Embryonic facial prominence (tissue), 1 donor: ENCODE results near the gene CDR2L.
"Not testable (repeated sequence)": the region's sequence is repeated elsewhere in the genome, so short reads cannot be mapped to it uniquely, and the experiment has no call there.

Experiments used
- DNase-seq: peaks from one replicate; pipeline ENCODE4 v3.0.0-alpha.2; 2016; ENCODE audit errors: extremely low spot score

CDR2L gene

DNA sequence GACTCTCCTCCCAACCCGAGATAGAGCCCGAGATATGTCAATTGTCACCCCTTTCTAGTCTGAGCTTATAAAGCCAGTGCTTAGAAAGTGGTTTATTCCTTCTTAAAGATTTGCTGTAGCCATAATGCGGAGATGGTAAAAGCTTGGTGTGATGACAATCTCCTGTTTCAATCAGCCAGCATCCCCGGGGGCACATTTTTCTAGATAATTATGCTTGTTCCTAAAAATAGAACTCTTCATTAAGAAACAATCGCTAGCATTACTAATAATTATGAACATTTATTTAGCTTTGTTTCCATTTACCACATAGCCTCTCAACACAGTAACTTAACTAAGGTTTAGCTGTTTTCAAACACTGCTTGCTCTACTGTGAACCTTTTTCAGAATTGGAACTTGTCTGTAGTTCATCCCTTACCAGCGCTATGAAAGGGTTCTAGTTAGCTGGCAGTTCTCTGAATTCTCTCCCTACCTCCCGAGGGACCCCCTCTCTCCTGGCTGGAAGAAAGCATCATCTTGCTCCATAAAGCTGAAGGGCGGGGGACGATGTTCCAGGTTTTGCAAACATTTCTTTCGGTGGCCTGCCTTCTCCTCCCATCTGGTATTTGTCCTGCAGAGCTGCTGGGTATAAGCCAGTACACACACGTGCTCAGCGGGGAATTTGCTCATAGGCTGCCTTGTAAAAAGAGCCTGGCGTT, 24.1 kb downstream of the CDR2L start:
- DNase-seq = peak; percentile 64

DNA sequence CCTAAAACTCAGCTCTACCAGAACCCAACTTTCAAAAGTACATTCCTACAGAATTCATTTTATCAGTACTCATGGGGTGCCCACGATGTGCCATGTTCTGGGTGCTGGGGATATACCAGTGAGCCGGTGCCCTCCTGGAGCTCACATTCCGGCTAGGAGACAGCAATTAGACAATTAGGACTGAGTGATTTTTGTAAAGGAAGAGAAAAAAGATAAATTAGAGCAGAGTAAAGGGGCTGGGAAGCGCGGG, 24.6 kb downstream of the CDR2L start:
- no peak for DNase-seq

DNA sequence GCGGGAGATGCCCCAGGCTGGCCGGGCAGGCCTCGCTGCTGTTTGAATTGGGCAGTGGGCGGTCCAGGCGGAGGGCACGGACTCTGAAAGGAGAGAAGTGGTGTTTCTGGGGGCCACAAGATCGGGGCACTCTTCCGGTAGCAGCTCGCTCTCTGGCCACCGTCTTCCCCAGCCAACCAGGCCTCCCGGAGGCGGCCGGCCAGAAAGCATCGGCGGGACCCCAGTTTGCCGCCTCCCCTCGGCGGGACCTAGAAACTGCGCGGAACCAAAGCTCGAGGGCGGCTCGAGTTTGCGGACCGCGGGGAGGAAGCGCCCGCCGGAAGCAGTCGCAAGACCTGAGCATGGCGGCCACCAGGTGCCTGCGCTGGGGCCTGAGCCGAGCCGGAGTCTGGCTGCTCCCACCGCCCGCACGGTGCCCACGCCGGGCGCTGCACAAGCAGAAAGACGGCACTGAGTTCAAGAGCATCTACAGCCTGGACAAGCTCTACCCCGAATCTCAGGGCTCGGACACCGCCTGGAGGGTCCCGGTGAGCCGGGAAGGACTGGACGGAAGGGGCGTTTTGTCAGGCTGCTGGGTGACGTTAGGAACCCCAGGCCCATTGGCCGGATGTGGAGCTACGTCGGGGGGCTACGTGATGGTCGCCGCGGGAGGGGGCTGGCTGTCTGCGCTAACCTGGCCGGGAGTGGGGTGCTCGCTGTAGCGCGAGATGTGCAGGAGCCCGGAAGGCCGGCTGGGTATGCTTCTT, 25.1 kb downstream of the CDR2L start, which contains the start of gene MRPL58:
Gene MRPL58, plus strand, starts transcription at position 325 of the 746 bp plus-strand sequence. Its CDS starts 17 bp downstream, at position 342.
- peak; percentile 62 for DNase-seq

DNA sequence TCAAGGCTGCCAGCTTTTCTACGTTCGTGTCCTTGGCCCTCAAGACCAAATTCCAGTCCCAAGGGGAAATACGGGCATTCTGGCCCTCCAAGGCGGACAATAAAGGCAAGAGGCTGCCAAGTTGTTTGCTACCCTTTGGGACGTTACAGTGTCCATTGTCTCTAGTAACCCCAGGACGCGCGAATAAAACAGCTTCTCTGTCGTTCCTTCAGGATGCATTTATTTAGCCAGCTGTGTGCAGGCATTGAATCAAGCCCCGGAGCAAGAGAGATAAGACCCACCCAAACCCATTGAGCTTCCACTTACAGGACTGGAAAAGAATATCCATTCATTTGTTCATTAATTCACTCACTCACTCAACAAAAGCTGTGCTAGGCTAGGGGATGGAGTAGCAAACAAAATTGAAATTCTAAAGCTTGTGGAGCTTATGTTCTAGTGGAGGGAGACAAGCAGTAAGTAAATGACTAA, 25.7 kb downstream of the CDR2L start:
- no peak for DNase-seq

DNA sequence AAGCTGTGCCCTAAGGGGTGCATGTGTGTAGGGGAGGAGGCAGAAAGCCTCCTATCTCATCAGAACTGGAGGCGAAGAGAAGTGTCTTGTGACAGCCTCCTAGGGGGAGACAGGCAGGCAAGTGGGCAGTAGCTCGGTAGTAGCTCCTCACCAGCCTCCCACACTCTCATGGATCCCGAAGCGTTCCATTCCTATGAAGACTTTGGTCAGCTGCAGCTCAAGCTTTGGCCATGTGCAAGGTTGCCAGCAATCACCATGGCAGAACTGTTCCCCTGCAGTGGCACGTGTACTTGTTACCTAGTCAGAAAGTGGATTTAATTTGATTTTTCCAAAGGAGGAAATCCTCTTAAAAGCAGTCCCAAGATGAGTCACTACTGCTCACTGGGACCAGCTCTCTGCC, 31.7 kb downstream of the CDR2L start:
- DNase-seq = no peak

DNA sequence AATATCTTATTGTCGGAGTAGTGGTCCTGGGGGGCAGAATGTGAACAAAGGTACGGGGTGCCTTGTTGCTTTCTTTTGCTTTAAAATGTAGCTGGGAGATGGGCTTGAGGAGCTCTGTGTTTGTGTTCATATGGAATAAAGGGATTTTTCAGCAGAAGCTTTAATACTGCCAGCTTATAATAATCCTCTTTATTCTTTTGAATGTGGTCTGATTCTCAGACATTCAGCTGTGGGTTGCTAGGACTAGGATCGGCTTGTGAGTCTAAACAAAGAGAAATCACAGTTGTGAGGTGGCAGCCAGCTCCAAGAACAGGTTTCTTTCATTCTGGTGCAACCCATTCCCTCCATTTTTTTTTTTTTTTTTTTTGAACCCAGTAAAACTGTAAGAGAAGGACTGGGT, 32.3 kb downstream of the CDR2L start:
- DNase-seq = no peak

DNA sequence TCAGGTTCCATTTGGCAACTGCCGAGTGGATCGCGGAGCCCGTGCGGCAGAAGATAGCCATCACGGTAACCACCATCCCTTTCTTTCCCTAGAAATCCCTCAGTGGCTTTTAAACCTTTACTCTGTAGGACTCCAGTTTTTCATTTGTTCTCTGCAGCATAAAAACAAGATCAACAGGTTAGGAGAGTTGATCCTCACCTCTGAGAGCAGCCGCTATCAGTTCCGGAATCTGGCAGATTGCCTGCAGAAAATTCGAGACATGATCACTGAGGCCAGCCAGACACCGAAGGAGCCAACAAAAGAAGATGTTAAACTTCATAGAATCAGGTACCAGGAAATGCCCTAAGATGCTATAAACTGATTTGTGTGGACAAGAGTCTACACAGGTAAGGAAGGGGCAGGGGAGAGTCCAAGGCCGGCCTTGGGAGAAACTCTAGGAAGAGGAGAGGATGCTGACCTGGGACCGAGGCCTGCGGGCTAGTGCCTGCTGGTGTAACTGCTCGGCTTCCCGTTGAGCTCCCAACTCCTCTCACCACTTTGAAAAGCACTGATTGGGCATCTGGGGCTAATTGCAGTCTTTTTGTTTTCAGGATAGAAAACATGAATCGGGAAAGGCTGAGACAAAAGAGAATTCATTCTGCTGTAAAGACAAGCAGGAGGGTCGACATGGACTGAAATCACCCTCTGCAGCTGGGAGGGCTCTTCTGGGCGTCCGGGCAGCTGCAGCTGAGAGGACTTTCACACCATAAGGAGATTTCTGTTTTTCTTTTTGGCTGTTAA, 33.1 kb downstream of the CDR2L start:
- DNase-seq = no peak

DNA sequence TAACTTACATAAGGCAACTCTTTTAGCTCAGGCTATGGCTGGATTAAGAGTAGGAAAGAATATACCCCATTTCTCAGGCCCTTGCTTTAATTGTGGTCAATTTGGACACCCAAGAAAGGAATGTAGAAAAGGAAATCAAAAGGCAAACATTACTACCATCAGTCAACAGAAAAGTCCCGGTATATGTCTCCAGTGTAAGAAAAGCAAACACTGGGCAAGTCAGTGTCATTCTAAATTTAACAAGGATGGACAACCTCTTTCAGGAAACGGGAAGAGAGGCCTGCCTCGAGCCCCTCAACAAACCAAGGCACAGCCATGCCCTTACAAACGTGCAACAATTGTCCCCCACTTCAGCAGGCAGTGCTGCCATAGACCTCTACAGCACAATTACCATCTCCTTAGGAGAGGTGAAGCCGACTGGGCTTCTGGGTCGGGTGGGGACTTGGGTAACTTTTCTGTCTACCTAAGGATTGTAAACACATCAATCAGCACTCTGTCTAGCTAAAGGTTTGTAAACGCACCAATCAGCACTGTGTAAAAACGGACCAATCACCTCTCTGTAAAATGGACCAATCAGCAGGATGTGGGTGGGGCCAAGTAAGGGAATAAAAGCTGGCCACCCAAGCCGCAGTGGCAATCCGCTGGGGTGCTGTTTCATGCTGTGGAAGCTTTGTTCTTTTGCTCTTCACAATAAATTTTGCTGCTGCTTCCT, 37.4 kb downstream of the CDR2L start:
- no peak for DNase-seq

DNA sequence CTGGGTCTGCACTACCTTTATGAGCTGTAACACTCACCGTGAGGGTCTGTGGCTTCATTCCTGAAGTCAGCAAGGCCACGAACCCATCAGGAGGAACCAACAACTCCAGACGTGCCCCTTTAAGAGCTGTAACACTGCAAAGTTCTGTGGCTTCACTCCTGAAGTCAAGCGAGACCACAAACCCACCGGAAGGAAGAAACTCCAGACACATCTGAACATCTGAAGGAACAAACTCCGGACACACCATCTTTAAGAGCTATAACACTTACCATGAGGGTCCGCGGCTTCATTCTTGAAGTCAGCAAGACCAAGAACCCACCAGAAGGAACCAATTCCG, 37.9 kb downstream of the CDR2L start:
- DNase-seq = not testable (repeated sequence)

DNA sequence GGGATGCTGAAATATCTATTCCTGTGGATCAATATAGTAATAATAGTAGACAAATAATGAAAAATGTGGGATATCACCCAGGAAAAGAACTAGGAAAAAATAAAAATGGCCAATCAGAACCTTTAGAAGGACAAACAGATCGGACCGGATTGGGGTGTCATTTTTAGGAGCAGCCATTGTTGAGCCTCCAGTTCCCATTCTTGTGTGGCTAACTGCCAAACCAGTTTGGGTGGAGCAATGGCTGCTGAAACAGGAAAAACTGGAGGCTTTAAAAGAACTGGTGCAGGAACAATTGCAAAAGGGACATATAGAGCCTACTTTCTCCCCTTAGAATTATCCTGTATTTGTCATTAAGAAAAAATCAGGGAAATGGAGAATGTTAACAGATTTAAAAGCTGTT, 39.2 kb downstream of the CDR2L start:
- DNase-seq = not testable (repeated sequence)

DNA sequence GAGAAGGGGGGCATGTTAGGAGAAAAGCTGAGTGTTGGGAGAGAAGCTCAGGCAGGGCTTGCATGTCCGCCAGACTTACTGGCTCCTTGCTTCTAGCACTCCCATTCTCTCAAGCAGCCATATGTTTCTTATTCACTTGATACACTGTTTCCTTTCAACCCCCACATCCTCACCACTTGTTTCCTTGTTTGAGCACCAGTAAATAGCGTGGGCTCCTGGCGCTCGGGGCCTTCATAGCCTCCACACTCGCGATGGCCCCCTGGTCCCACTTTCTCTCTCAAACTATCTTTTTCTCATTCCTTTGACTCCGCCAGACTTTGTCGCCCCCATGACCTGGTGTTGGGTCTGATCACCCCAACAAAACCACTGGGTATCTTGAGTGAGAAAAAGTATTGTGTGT, 42.7 kb downstream of the CDR2L start:
- DNase-seq = no peak

DNA sequence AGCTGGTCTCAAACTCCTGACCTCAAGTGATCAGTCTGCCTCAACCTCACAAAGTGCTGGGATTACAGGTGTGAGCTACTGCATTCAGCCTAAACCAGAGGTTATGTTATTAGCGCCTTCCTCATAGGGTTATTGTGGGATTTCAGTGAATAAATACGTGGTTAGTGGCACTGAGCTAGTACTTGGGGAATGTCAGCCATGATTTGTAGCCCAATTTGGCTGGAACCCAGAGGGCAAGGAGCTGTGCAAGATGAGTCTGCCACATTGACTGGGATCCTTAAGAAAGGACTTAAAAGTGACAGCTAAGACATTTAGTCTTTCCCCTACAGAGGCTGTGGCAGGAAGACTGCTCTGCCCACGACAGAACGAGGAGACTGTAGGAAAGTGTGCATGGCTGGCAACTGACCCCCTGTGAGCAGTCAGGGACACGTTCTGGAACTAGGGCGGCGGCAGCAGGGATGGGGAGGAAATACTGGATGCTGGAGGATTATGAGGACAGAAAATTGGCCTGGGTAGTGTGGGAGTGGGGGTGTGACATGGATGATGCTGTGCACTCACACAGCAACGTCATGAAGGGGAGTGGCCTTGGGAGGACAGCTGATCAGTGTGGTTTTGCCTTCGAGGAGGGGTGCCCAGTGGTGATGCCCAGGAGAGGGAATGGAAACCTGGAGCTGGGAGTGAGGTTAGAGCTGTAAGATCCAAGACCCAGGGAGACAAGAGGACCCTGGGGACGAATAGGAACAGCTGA, 44.7 kb downstream of the CDR2L start:
- peak; percentile 50 for DNase-seq

DNA sequence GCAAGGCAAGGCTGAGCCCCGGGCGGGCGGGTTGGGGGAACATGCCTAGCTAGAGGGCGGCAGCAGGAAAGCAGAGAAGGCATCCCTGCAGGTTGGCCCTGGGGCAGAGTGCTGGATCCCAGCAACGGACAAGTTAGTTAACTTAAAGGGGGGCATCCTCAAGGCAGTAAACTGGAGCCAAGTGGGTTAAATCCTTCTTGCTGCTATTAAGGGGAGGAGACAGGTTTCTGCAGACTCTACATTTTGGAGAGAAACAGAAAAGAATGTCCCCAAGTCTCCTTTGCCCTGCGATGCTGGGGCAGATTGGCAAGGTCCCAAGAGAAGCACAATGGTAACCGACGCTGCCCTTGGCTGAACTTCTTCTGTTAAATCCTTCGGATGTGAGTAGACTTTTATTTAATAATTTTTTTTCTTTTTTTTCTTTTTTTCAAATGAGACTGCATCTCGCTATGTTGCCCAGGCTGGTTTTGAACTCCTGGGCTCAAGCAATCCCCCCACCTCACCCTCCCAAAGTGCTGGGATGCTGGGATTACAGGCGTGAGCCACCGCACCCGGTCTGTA, 45.4 kb downstream of the CDR2L start:
- no peak for DNase-seq

DNA sequence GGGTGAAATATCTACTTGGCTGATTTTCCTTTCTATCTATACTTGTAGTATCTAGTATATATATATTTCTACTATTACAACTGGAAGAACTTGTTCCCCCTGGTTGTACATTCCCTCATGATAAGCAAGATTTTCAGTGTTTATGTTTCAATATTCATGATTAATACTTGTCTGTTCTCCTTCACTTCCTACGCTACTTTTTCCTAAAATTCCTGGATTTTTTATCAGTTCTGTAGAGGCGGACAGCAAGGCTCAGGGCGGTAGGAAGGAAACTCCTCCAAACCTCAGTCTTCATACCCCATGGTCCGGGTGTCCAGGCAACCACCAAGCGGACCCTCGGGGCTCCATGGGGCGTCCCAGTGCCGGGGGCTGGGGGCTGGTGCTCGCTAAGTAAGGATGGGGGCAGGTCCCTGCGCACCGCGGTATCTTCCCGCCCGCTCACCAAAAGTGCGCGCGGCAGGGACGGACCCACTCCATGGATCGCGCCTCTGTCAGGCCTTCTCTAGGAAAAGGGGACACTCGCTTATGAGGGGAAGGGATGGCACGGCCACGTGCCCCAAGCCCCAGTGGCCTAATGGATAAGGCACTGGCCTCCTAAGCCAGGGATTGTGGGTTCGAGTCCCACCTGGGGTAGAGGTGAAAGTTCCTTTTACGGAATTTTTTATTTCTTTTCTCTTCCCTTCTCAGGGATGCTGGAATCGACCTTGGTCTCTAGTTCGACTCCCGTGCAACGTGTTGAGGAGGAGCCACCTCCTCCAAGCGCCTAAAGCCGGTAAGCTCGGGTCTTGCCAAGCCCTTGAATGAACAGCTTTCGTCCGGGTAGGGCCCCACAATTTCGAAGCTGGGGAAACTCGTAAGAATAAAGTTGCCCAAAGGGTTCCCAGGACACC, 46.2 kb downstream of the CDR2L start:
- DNase-seq = peak; percentile 81

DNA sequence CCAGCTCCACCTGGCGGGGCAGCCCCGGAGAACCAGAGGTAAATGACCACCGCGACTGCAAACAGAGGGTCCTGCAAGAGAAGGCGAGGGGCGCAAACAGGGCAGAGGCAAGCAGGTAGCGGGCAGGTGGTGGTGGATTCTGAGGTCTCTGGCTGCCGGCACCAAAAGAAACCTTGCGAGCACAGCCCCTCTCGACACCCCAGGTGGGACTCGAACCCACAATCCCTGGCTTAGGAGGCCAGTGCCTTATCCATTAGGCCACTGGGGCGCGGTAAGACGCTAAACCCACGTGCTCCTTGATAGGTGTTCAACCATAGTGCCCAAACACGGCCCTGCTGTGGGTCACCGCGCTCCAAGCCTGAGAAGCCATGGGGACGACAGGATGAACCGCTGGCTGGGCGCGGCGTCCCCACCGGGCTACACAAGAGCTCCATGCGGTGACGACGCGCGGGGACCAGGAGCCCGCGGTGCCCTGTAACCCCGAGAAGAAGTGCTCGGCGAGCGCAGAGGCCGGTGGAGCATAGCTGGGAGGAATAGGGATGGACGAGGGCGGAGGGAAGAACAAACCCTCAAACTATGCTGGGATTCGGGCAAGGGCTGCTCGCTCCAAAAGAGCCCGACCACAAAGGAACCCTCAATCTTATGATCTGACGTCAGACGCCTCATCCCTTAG, 46.9 kb downstream of the CDR2L start:
- DNase-seq = peak; percentile 64

DNA sequence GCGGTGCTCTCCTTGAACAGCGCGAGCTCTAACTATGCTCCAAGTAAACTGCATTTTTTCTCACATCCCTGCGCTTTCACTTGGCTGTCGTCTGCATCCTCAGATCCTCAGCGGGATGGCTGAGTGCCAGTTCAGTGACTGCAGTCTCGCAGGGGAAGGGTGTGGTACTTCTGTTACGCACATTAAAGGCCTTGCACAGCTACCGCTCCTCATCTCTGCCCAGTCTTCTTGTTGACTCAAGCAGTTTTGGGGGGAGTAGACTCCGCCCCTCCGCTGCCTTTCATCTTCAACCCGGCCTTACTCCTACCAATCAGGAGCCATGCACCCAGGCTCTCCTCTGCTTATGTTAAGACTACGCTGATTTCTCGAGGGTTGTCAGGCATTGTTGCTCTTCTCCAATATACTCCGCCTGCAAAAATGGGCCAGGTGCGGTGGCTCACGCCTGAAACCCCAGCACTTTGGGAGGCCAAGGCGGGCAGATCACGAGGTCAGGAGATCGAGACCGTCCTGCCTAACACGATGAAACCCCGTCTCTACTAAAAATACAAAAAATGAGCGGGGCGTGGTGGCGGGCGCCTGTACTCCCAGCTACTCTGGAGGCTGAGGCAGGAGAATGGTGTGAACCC, 49.3 kb downstream of the CDR2L start:
- peak; percentile 59 for DNase-seq

DNA sequence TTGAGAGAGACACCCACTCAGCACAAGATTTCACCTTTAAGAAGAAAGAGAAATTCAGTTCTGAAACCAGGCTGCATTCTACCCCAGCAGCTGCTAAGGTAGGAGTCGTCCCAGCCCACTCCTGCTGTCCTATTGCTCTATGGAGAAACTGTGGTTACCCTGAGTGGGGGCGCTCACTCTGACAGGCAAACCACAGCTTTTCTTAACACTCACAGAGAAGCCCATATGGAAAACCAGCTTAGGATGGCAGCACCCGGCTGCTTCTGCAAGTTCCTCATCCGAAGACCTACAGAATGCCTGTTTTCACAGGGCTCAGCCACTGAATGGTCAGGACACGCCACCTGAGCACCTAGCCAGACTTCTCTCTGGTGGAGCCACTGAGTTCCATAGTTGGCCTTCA, 51.8 kb downstream of the CDR2L start:
- DNase-seq = no peak

DNA sequence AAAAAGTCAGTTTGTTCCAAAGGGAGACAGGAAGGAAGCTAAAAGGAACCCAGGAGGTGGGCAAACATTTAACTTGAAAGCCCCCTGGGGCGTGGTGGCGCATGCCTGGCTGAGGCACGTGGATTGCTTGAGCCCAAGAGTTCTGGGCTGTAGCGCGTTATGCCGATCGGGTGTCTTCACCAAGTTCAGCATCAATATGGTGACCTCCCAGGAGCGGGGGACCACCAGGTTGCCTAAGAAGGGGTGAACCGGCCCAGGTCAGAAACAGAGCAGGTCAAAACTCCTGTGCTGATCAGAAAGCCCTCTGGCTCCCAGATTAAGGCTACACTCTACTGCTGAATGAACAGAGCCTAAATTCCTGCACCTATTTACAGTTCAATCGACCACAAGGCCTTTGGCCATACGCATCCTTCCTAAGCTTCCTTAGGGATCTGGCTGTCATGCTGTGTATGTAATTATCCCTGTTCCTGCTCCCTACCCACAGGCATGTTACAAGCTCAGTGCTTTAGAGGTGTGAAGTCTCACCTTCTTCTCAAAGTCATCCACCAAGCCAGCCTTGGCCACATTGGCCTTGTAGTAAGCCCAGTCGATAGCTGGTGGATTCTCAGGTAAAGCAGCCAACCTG, 54.3 kb downstream of the CDR2L start:
- DNase-seq = no peak

DNA sequence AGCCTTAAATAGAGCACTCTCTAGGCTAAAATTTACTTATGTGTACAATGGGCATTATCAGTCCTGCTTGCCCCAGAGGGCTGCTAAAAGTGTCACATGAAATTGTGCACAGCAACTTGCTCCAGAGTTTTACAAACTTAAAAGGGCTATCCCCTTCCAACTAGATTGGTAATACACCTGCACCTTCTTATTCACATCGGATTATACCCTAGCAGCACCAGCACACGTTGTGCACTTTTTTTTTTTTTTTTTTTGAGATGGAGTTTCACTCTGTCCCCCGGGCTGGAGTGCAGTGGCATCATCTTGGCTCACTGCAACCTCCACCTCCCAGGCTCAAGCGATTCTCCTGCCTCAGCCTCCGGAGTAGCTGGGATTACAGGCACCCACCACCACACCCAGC, 56.4 kb downstream of the CDR2L start:
- DNase-seq = not testable (repeated sequence)
